ENCODE measurements around the gene GRID1. TPM values are rescaled to one million over a fixed set of nuclear protein-coding genes. Genes with fewer than 3 reads are reported as not detected.

The GRID1 gene
- total RNA-seq, 1 experiment from 2014 or later = not detected

GRCh38 chr10:86393862-86394455 lies 27.4 kb upstream of the GRID1 start:
- Histone ChIP-seq H3K4me2 (no peak overlapping the region), H3K4me3 (no peak overlapping the region), H3K4me1 (replicated peaks; ENCODE audit: insufficient read depth) (no peaks in the 10 kb centered on the region), H3K27ac (no peak overlapping the region), H4K20me1 (ENCODE audit: insufficient read depth) (no peaks in the 10 kb centered on the region), H2AFZ (no peak overlapping the region), H3K9me2 (ENCODE audit: insufficient read depth) (no peaks in the 10 kb centered on the region), H3K36me3 (ENCODE audit: low read depth) (no peaks in the 10 kb centered on the region), H3F3A (ENCODE audit: insufficient read depth, low read depth) (no peaks in the 10 kb centered on the region), H3K79me2 (ENCODE audit: low read depth) (no peaks in the 10 kb centered on the region), H3K9me3 (ENCODE audit: insufficient read depth, low read depth) (no peaks in the 10 kb centered on the region), H3K27me3 (ENCODE audit: insufficient read depth, low read depth) (no peaks in the 10 kb centered on the region)
- DNase-seq = no peak
- intact Hi-C loops (cut with micrococcal nuclease; ENCODE audit: unreplicated experiment) = no loop called here
- no TSS peak for BruUV-seq (replicated peaks)
- POLR2A ChIA-PET (ENCODE audit: unreplicated experiment) = no interaction called here
- CTCF ChIA-PET = no interaction called here
- TF ChIP-seq CTCF (conservative IDR thresholded peaks at IDR 0.05) = no peak
- no peak for TF ChIP-seq EZH2 (IDR thresholded peaks at IDR 0.05; ENCODE audit: low read depth)

- DNase-seq = no peak
- H3K79me2 ChIP-seq (ENCODE audit: low read depth) = no peaks in the 10 kb centered on the region
- no peaks in the 10 kb centered on the region for H3K36me3 ChIP-seq (ENCODE audit: low read depth)
- no peaks in the 10 kb centered on the region for H3K4me1 ChIP-seq (replicated peaks; ENCODE audit: insufficient read depth)
- no TSS peak for BruUV-seq (replicated peaks)
- no peak overlapping the region for H3K4me3 ChIP-seq
- H3K4me2 ChIP-seq = no peak overlapping the region
- ChIA-PET CTCF (no interaction called here), POLR2A (ENCODE audit: unreplicated experiment) (no interaction called here)
- H3K27ac ChIP-seq = no peak overlapping the region
- intact Hi-C loops (cut with micrococcal nuclease; ENCODE audit: unreplicated experiment) = no loop called here
- H3K9me2 ChIP-seq (ENCODE audit: insufficient read depth) = no peaks in the 10 kb centered on the region
- no peak for TF ChIP-seq EZH2 (IDR thresholded peaks at IDR 0.05; ENCODE audit: low read depth)
- no peak overlapping the region for H2AFZ ChIP-seq
- no peaks in the 10 kb centered on the region for H3K27me3 ChIP-seq (ENCODE audit: insufficient read depth, low read depth)
- H3F3A ChIP-seq (ENCODE audit: insufficient read depth, low read depth) = no peaks in the 10 kb centered on the region
- no peaks in the 10 kb centered on the region for H4K20me1 ChIP-seq (ENCODE audit: insufficient read depth)
- no peaks in the 10 kb centered on the region for H3K9me3 ChIP-seq (ENCODE audit: insufficient read depth, low read depth)
Measured at GRCh38 chr10:86393362-86393761, 26.8 kb upstream of the GRID1 start.

- CTCF ChIA-PET = no interaction called here
- POLR2A ChIA-PET (ENCODE audit: unreplicated experiment) = interaction anchor here (0.7 kb wide), 1 partner anchor 255 kb away, joined by 3 read pairs; no protein-coding TSS in a partner anchor
- H3K4me2 ChIP-seq = no peak overlapping the region
Measured at GRCh38 chr10:86392723-86393094, 26.1 kb upstream of the GRID1 start.

More at GRCh38 chr10:86392723-86393094, 26.1 kb upstream of the GRID1 start:
- no peak overlapping the region for H2AFZ ChIP-seq
- H3K9me2 ChIP-seq (ENCODE audit: insufficient read depth) = no peaks in the 10 kb centered on the region
- H3K27me3 ChIP-seq (ENCODE audit: insufficient read depth, low read depth) = no peaks in the 10 kb centered on the region
- H3F3A ChIP-seq (ENCODE audit: insufficient read depth, low read depth) = no peaks in the 10 kb centered on the region
- no peaks in the 10 kb centered on the region for H3K9me3 ChIP-seq (ENCODE audit: insufficient read depth, low read depth)
- no peak overlapping the region for H3K4me3 ChIP-seq
- no peaks in the 10 kb centered on the region for H3K79me2 ChIP-seq (ENCODE audit: low read depth)
- BruUV-seq (replicated peaks) = no TSS peak
- intact Hi-C loops (cut with micrococcal nuclease; ENCODE audit: unreplicated experiment) = no loop called here
- H3K27ac ChIP-seq = no peak overlapping the region
- no peak for TF ChIP-seq EZH2 (IDR thresholded peaks at IDR 0.05; ENCODE audit: low read depth)
- TF ChIP-seq CTCF (conservative IDR thresholded peaks at IDR 0.05) = no peak
- no peaks in the 10 kb centered on the region for H3K4me1 ChIP-seq (replicated peaks; ENCODE audit: insufficient read depth)
- H4K20me1 ChIP-seq (ENCODE audit: insufficient read depth) = no peaks in the 10 kb centered on the region
- no peak for DNase-seq
- H3K36me3 ChIP-seq (ENCODE audit: low read depth) = no peaks in the 10 kb centered on the region
